CD4-positive, alpha-beta T cell treated with Interleukin-21 for 1 hour (primary cell): ENCODE measurements around the gene BTBD17.
"Not testable (repeated sequence)": the region's sequence is repeated elsewhere in the genome, so short reads cannot be mapped to it uniquely, and the experiment has no call there.

Experiments used
- DNase-seq: peaks from one replicate; pipeline ENCODE4 v3.0.0-alpha.2; 2020

The BTBD17 gene, protein sequence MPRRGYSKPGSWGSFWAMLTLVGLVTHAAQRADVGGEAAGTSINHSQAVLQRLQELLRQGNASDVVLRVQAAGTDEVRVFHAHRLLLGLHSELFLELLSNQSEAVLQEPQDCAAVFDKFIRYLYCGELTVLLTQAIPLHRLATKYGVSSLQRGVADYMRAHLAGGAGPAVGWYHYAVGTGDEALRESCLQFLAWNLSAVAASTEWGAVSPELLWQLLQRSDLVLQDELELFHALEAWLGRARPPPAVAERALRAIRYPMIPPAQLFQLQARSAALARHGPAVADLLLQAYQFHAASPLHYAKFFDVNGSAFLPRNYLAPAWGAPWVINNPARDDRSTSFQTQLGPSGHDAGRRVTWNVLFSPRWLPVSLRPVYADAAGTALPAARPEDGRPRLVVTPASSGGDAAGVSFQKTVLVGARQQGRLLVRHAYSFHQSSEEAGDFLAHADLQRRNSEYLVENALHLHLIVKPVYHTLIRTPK

DNA sequence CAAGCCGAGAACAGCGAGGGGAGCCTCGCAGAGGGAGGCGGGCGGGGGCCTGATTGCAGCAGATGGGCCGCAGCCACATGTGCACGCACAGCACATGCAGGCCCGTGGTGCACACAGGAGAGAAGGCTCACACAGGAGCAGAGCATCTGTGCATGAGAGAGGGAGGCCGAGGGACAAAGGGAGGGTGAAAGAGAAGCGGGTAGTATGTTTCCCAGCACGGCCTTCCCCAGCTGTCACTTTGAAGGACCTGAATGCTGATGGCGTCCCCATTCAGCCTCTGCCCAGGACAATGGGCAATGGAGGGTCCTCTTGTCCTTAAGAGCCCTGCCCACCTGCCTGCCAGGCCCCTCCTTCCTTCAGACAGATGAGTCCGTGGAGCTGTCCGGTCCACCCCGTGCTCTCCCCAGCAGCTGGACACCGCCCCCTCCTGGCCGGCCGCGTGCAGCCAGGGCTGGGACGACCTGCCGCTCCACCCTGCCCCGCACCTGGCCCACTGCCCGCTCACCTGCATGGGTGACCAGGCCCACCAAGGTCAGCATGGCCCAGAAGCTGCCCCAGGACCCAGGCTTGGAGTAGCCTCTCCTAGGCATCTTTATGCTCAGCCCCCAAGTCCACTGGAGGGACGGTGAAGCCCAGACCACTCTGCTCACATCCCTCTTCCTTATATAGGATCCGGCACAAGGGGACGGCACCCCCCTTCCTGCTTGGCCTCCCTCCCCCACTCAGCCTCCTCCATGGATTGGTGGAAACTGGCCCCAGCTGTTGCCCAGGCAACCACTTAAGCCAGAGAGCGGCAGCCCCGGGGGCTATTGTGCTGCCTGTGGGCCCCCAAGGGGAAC is at the start of gene BTBD17:
Gene BTBD17 (minus strand): TSS at position 639 of the 839 bp plus-strand sequence. CDS start 49 bp downstream, at position 590.
- DNase-seq, result peak; percentile 42

GRCh38 chr17:74410001-74410443 is 48.4 kb upstream of the BTBD17 start:
- DNase-seq, result no peak

DNA sequence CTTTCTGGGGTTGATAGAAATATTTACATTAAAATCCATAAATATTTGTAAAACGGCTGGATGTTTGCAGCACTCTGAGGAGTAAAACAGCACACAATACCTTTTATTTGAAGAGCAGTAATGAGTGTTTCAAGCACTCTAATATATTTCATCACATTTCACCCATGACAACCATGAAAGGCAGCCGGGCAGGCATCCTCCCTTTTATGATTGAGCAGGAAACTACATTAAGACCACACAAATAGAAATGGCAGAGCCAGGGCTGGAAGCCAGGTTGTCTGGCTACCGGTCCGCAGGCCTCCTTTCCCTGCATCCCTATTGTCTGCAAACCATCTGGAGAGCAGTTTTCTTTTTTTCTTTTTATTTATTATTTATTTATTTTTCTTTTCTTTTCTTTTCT is 47.1 kb upstream of the BTBD17 start:
- no peak for DNase-seq

- DNase-seq, result no peak
These were observed 46.6 kb upstream of the BTBD17 start for GRCh38 chr17:74408262-74408661.

- DNase-seq, result no peak
These were observed 45.7 kb upstream of the BTBD17 start for GRCh38 chr17:74407384-74407783.

DNA sequence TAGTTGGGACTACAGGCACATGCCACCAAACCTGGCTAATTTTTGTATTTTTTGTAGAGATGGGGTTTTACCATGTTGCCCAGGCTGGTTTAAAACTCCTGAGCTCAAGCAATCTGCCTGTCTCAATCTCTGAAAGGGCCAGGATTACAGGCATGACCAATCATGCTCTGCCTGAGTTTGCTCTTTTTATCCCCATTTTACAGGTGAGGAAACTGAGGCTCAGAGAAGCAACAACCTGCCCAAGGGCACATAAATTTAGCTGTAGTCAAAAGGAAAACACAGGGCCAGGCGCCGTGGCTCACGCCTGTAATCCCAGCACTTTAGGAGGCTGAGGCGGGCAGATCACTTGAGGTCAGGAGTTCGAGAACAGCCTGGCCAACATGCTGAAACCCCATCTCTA is 43.6 kb upstream of the BTBD17 start:
- not testable (repeated sequence) for DNase-seq

DNA sequence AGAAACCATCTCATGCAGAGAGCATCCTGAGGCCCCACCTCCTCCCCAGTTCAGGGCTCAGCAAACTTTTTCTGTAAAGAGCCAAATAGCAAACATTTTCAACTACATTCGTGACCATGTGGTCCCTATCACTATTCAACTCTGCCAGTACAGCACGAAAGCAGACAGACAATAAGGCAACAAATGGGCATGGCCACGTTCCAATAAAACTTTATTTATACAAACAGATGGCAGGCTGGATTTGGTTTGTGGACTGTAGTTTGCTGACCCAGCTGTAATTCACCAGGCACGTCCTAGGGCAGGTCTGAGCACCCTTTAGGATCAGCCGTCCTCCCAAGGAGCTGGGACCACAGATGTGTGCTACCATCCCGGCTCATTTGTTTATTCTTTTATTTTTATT is 43.1 kb upstream of the BTBD17 start:
- no peak for DNase-seq

DNA sequence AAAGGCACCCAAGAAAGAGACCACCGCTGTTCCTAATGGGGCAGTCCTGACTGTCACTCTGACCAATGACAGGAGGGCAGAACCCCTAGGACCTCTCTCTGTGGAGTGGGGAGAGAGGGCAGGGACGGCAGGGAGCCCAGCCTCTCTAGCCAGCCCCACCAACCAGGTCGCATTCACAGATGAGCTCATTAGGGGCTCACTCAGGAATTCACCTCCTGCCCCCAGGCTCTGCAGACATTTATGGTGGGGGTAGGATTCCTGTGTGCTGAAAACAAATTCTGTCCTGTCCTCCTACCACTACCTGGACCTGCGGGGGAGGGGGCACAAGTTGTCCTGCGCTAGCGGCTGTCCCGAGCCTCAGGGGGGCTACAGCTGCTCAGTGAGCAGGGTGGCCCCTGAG is 42.5 kb upstream of the BTBD17 start:
- DNase-seq, result no peak

DNA sequence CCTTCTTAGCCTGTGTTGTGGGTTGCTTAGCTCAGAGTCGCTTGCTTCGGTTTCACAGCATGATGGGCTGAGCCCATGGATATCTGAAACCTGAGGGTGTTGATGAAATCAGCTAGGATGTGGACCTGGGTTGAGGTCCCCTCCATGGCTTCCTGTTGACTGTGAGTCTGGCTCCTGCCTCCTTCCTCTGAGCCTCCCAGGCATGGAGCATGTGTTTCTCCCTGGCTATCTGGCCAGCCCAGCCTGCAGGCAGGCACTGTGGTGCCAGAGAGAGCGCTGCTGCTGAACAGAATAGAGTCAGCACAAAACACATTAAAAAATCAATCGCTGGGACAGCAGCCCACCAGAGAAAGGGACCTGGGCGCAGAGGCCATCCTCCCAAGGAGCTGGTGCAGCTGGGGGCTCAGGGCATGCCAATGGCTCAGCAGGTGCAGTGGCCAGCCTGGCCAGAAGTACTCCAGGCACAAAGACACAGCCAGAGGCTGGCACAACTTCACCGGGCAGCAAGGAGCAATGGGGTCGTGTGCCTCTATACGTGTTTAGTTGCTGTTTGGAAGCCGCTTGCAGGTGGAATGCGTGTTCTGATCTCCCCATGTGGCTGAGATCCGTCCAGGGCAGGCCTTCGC is 42.0 kb upstream of the BTBD17 start:
- no peak for DNase-seq

DNA sequence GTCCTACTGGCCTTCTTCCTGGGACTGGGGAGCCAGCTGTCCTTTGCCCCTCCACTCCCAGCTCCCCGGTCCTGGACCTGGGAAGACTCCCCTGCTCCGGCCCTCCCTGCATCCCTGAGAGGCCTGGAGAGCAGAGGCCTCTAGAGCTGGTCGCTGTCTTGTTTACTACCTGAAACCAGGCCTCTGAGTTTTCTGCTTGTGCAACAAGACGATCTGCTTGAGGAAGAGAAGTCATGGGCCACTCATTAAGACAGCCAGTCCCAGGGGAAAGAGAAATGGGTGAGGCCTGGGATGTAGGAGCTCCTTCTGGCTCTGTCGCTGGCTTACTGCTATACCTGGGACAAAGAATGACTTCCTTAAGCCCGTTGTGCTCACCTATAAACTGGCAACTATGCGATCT is 40.4 kb upstream of the BTBD17 start:
- DNase-seq, result no peak

DNA sequence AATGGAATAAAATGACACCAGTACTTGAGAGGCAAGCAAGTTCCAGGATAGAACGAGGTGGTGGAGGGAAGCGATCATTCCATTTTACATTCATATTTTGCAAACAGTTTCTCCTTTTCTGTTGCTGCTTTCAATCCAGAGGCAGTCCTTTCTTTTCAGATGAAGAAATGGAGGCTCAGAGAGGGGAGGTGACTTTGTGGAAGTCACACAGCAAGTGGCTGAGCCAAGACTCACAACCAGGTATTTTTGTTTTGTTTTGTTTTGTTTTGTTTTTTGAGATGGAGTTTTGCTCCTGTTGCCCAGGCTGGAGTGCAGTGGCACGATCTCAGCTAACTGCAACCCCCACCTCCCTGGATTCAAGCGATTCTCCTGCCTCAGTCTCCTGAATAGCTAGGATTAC is 34.9 kb upstream of the BTBD17 start:
- DNase-seq, result no peak

GRCh38 chr17:74394977-74395376 is 33.3 kb upstream of the BTBD17 start:
- no peak for DNase-seq

GRCh38 chr17:74394275-74394950 is 32.7 kb upstream of the BTBD17 start:
- DNase-seq, result no peak

GRCh38 chr17:74393346-74393942 is 31.8 kb upstream of the BTBD17 start:
- DNase-seq, result no peak

DNA sequence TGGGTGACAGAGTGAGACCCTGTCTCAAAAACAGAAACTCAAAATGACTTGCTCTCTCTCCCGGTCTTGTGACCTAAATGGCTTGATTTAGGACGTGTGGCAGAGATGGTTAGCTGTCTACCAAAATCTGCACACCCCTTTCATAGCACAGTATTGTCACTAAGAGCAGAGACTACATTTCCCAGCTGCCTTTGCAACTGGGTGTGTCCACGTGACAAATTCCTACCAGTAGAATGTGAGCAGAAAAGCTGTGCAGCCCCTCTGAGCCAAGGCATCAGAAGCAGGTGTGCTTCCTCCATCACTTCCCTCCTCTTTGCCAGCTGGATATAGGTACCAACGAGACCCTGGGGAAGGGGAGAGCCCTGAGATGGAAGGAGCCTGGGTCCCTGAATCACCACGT is 31.2 kb upstream of the BTBD17 start:
- DNase-seq, result no peak

DNA sequence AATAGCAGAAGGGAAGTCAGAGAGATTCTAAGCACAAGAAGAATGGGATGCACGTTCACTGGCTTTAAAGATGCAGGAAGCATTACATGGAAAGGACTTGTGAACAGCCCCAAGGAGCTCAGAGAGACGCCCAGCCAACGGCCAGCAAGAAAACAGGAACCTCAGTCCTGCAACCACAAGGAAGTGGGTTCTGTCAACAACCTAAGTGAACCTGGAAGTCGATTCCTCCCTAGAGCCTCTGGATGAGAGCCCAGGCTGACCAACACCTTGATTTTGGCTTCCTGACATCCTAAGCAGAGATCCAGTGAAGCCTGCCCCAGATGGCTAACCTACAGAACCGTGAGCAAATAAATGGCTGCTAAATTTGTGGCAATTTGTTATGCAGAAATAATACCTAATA is 30.1 kb upstream of the BTBD17 start:
- no peak for DNase-seq

GRCh38 chr17:74390680-74391653 is 29.3 kb upstream of the BTBD17 start:
- no peak for DNase-seq

GRCh38 chr17:74389937-74390679 is 28.4 kb upstream of the BTBD17 start:
- DNase-seq, result no peak

DNA sequence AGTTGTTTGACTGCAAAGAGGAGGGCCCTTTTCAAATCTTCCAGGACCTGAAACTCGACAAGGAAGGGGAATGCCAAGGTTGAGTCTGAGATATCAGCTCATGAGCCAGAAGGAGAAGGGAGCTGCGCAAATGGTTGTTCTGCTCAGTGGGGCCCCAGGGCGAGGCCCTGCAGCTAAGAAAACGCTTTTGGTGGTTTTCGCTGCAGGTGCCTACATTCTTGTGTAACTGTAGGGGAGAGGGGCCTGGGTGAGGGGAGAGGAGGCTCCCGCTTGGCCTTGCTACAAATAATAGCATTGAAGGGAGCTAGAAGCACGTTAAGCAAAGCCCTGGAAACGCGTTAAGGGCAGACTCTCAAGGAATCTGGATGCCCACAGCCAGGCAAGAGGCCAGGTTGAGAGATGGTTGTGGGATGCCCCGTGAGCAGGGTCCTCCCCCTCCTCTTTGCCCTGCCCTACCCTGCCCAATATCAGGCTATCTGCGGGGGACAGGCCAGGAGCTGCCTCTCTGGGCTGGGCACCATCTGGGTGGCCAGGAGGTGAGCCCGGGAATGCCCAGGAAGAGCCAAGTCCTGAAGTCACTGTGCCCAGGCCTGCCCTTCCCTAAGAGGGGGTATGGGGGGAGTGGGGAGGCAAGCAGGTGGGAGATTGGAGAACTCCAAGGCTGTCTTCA is 27.6 kb upstream of the BTBD17 start:
- DNase-seq, result no peak
